IPS DF 19.7 (cell line): Measurements from ENCODE around the gene HIF1AN.

Source experiments
- DNase-seq: peaks from one replicate; pipeline ENCODE4 v3.0.0-alpha.2; 2013; ENCODE audit warnings: low read depth, low spot score

The HIF1AN gene

GRCh38 chr10:100535715-100536353, at the start of gene HIF1AN:
TSS of gene HIF1AN (plus strand) at chr10:100535943. CDS start at chr10:100535959, 16 bp downstream.
- peak; percentile 87 for DNase-seq

GRCh38 chr10:100487529-100487928, 48.2 kb upstream of the HIF1AN start:
- DNase-seq: no peak

DNA sequence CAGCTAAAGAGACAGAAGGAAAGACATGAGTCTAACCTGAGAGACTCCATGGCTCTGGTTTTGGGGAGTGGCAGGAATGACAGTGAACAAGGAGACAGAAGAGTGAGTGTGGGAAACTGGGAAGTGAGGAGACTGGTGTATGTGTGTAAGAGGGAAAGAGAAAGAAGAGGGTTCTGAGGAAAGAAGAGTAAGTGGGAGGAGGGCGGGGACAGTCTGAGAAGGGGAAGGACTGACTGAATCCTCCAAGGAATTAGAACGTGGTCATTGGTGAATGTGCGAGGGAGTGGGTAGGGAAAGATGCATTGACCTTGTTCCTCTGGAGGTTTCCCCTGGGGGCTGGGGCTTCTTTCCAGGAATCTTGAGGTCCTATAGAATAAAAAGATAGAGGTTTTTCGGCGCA, 46.3 kb upstream of the HIF1AN start:
- no peak for DNase-seq

GRCh38 chr10:100490531-100490930, 45.2 kb upstream of the HIF1AN start:
- DNase-seq: no peak

DNA sequence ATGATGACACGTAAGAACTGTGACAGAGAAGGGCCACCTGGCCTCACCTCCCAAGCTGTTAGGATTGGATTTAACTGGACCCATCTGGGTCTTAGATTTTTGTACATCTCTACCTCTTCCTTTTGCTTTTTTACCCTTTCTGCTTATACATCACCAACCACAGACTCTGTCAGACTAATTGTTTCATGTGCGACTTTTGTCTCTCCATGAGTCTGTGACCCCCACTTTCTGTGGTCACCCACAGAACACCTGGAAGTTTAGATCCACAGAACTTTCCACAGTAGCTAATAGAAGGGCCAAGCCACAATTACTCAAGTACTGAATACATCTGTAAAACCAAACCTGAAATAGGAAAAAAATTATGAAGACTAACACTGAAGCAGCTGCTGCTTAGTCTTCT, 39.2 kb upstream of the HIF1AN start:
- DNase-seq: no peak

DNA sequence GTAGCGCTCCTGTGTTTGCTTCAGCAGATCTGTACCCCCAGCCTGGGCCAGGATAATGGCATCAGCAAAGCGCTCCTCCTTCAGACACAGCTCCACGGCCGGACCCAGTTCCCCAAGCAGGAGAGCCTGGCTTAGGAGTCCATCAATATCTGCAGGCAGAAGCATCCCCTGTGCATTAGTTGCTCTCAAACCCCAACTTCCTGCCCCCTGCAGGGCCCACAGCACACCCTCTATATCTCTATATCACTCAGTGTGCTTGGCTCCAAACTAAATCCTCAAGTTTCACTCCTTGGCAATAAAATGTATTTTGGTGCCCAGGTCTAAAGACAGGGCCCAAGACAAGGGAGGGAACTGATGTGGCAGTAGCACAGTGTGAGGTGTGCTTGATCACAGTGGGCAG, 37.7 kb upstream of the HIF1AN start:
- DNase-seq: no peak

- DNase-seq: no peak
These were observed 34.3 kb upstream of the HIF1AN start for GRCh38 chr10:100501423-100501822.

DNA sequence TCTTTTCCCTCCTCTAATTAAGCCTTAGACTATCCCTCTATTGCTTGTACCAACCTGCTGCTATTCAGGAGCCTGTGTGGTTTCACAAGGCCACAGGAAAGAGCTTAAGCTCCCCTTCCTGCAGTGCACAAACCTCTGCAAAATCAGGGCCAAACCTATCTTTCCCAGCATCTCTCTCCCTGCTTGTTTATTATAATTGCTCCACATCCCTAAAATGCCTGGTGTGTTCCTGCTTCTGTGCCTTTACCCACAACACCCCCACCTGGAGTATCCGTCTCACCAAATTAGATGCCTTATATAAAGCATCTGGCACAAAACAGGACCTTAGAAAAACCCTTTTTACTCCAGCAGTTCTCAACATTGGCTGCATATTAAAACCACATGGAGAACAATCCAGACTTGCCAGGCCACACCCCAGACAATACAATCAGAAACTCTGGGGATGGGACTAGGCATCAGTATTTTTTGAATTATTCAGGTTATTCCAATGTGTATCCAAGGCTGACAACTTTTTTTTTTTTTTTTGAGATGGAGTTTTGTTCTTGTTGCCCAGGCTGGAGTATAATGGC, 32.7 kb upstream of the HIF1AN start:
- no peak for DNase-seq

DNA sequence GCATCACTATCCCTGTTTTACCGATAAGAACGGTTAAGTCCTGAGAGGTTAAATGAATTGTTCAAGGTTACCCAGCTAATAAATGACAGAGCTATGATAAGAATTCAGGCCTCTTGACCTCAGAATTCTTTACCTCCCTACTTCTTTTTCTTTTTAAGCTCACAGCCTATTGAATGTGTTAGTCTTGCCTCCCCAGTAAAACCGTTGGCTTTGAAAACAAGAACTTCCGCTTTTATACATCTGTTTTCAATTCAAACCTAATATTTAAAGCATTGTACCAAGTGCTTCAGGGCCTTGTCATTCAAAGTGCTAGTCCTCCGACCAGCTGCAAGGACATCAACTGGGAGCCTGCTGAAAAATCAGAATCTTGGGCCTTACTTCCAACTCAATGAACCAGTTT, 31.6 kb upstream of the HIF1AN start:
- DNase-seq: no peak

DNA sequence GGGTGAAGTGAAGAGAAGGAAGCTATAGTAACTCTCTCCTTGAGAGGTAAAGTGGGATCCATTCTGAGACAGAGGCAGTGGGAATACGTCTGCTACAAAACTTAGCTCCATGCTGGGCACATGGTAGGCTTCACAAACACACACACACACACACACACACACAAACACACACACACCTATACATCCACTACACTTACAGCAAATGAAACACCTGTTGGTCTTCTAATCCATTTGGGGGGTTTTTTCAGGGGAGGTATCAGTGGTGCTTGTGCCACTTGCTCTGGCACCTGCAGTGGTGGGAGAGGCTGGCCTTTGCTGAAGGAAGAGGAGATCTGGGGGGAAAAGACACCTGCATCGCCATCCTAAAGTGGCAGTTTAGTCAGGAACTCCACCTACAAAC, 30.6 kb upstream of the HIF1AN start:
- no peak for DNase-seq

- no peak for DNase-seq
These were observed 29.0 kb upstream of the HIF1AN start for GRCh38 chr10:100506596-100507356.

DNA sequence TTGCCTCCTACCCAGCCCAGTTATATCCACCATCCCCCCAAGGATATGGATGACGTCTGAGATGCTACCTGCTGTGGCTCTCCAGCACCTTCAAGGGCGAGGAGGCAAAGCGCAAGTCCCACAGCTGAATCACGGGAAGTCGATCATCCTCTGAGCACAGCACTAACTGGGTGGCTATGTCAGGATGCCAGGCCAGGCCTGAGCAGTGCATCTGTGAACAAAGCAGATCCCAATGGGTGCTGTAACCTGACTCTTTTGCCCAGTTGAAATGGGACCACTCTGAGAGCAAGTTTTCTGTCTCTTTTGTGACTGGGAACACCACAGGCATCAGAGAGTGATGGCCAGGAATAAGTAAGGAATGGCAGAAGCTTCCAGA, 28.4 kb upstream of the HIF1AN start:
- no peak for DNase-seq

DNA sequence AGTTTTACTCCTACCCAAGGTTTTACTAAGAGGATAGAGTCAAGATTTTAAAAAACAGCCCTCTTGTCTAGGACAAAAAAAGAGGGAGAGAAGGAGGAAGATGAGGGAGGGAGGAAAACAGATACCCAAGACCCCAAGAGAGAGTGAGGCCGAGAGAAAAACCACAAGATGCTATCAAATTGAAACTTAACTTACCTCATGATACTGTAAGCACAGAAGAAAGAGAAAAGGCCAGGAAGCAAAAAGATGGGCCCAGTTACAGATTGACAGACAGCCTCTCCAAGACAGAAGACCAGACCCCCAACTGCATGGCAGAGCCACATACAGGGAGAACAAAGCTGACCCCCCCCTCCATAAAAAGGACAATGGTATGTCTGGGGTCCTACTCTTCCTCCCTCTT, 27.5 kb upstream of the HIF1AN start:
- DNase-seq: no peak

- no peak for DNase-seq
These were observed 27.0 kb upstream of the HIF1AN start for GRCh38 chr10:100508691-100509150.

- no peak for DNase-seq
These were observed 26.4 kb upstream of the HIF1AN start for GRCh38 chr10:100509241-100509840.

- DNase-seq: no peak
These were observed 25.0 kb upstream of the HIF1AN start for GRCh38 chr10:100510533-100511308.

- DNase-seq: no peak
These were observed 20.1 kb upstream of the HIF1AN start for GRCh38 chr10:100515612-100516011.

GRCh38 chr10:100516847-100517246, 18.9 kb upstream of the HIF1AN start:
- DNase-seq: no peak

GRCh38 chr10:100518761-100519241, 16.9 kb upstream of the HIF1AN start:
- DNase-seq: no peak

DNA sequence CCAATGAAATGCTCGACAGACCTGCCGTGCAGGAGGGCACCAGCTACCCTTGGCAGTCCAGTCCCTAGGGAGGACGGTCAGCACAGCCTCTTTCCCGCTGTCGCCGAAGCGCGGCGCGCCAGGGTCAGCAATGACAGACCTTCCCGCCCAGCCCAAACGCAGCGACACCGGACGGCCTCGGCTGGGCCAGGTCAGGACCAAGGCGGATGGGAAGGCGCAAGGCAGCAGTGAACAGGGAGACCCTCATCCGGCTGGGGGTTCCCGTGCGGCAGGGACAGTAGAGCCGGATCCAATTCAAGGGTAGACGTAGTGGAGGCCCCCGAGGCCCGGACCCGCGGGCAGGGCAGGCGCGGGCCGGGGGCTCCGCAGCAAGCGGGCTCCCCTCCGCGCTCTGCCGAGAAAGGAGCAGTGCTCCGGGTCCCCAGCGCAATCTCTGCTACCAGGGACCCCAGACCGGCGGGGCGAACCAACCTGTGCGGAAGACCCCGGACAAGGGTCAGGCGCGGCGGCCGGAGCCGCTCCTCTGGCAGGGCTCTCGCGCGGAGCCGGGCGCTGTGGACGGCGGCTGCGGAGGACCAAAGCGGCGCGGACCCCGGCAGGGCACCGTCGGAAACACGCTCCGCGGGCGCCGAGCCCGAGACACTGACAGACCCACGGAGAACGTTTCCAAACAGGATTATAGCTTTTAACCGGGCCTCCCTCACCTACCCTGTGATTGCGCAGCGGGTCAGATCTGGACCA, 16.3 kb upstream of the HIF1AN start, which contains the start of gene SEC31B:
Gene SEC31B (minus strand): TSS at position 551 of the 741 bp plus-strand sequence. CDS start 2,909 bp downstream, outside the sequence.
- no peak for DNase-seq

DNA sequence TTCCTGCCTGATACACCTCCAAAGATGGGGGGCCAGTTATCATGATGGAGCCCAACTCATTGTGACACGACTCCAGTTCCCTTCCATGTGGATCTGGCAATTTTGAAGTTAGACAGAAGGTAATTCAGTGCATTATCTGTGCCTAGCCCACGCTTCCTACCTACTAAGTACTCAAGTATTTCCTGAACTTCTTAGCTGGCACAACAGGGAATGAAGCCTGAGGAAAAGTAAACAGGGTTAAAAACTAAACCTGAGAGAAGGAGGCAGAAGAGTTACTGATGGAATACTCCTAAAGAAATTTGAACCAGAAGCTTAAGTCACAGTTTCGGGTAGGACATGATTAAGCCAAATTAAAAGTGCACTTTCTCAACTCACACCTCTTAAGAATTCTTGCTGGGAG, 14.9 kb upstream of the HIF1AN start:
- no peak for DNase-seq
